ENCODE data around the gene ZNF469. TPM values are rescaled to one million over a fixed set of nuclear protein-coding genes. Genes with fewer than 3 reads are reported as not detected.

ZNF469 gene
- total RNA-seq, 4 donors from 2014 or later, result 0.24 to 0.55 (median 0.41) TPM

DNA sequence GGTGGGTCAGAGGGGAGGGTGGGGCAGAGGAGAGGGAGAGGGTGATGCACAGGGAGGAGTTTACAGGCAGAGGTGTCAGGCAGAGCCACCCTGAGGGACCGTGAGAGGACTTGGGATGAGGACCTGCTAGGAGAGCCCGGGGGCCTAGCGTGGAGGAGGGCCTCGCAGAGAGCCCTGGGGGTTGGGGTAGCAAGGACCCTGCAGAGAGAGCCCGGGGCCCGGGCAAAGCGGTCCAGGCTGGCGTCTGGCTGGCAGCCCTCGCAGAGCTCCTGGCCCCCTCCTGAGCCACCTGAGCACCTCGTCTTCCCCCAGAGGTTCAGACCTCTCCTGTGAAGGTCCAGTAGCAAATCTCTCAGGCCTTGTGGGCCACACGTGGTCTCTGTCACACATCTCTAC lies 42.0 kb upstream of the ZNF469 start:
- no peak for DNase-seq (ENCODE audit: low spot score in 2 of 2)

DNA sequence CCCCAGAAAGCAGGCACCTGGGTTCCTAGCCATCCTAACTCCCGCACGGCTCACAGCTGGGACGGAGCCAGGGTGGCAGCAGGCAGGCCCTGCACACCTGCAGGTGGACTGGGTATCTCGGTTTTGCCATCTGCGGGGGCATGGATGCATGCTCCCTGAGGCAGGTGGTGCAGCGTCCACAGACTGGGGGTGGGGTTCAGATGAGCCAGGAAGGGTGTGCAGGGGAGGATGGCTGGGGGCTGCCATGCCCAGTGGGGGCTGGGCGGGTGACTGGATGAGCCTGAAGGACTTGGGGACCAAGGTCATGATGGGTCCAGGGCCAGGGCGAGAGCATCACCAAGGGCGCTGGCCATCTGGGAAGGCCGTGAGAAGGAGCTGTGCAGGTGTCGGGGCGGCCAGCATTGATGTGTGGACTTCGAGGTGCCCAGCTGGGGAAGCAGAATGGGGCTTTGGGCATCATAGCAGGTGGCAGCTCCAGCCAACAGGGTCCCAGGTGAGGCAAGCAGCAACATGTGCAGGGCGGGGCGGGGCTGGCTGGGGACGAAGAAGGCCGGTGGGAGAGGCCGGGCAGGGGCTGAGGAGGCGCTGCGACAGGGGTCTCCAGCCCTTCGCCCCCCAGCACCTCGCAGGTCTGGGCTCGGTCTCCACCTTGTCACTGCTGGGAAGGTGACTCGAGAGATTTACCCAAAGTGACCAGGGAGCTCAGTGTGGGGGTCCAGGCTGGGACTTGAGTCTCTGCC lies 41.0 kb upstream of the ZNF469 start:
- no peak overlapping the region for H3K27ac ChIP-seq
- H3K36me3 ChIP-seq, result no peaks in the 10 kb centered on the region
- H3K4me1 ChIP-seq, result no peaks in the 10 kb centered on the region
- no peak for TF ChIP-seq EP300 (IDR thresholded peaks at IDR 0.05)
- TF ChIP-seq POLR2A (IDR thresholded peaks at IDR 0.05), result no peak
- TF ChIP-seq, protein P1, sequence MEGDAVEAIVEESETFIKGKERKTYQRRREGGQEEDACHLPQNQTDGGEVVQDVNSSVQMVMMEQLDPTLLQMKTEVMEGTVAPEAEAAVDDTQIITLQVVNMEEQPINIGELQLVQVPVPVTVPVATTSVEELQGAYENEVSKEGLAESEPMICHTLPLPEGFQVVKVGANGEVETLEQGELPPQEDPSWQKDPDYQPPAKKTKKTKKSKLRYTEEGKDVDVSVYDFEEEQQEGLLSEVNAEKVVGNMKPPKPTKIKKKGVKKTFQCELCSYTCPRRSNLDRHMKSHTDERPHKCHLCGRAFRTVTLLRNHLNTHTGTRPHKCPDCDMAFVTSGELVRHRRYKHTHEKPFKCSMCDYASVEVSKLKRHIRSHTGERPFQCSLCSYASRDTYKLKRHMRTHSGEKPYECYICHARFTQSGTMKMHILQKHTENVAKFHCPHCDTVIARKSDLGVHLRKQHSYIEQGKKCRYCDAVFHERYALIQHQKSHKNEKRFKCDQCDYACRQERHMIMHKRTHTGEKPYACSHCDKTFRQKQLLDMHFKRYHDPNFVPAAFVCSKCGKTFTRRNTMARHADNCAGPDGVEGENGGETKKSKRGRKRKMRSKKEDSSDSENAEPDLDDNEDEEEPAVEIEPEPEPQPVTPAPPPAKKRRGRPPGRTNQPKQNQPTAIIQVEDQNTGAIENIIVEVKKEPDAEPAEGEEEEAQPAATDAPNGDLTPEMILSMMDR (IDR thresholded peaks at IDR 0.05), result no peak
- no peak for TF ChIP-seq POLR2AphosphoS5 (IDR thresholded peaks at IDR 0.05)
- peaks cover 10% of the 10 kb centered on the region for H3K27me3 ChIP-seq
- H3K9me3 ChIP-seq, result no peaks in the 10 kb centered on the region
- DNase-seq (ENCODE audit: low spot score in 2 of 2), result no peak
- H3K4me3 ChIP-seq, result no peak overlapping the region
- 91% methylated on average over 19 of the region's 24 CpGs for WGBS

More for the DNA sequence above, 42.0 kb upstream of the ZNF469 start:
- WGBS, result 71% methylated on average over 9 of the region's 11 CpGs
- H3K4me1 ChIP-seq, result no peaks in the 10 kb centered on the region
- no peak overlapping the region for H3K27ac ChIP-seq
- H3K36me3 ChIP-seq, result no peaks in the 10 kb centered on the region
- TF ChIP-seq, protein P1 (IDR thresholded peaks at IDR 0.05), result no peak
- TF ChIP-seq EP300 (IDR thresholded peaks at IDR 0.05) (no peak), POLR2AphosphoS5 (IDR thresholded peaks at IDR 0.05) (no peak), POLR2A (IDR thresholded peaks at IDR 0.05) (no peak)
- H3K27me3 ChIP-seq, result peaks cover 10% of the 10 kb centered on the region
- no peak overlapping the region for H3K4me3 ChIP-seq
- no peaks in the 10 kb centered on the region for H3K9me3 ChIP-seq

DNA sequence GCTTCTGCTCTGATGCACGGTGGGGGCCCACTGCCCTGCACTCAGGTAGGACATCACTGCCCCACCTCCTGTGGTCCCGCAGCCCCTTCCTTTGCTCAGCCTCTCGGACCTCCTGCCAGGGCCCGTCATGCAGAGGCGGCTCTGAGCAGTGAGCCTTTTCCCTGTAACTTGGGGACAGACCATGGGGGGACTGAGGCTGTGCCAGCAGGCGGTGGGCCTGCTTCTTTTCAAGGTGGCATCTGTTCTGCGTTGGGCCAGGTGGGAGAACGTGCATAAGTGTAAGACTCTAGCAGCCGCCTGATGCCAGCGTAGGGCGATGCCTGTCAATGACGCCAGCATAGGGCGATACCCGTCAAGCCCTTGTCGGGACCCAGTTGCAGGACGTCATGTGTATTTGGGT lies 40.3 kb upstream of the ZNF469 start:
- H3K4me1 ChIP-seq, result no peaks in the 10 kb centered on the region
- H3K27me3 ChIP-seq, result peaks cover 10% of the 10 kb centered on the region
- H3K9me3 ChIP-seq, result no peaks in the 10 kb centered on the region
- no peaks in the 10 kb centered on the region for H3K36me3 ChIP-seq
- 95% methylated on average over 15 of the region's 16 CpGs for WGBS
- H3K4me3 ChIP-seq, result no peak overlapping the region
- no peak overlapping the region for H3K27ac ChIP-seq
- DNase-seq (ENCODE audit: low spot score in 2 of 2), result no peak
- TF ChIP-seq POLR2AphosphoS5 (IDR thresholded peaks at IDR 0.05), result no peak
- TF ChIP-seq POLR2A (IDR thresholded peaks at IDR 0.05), result no peak
- no peak for TF ChIP-seq EP300 (IDR thresholded peaks at IDR 0.05)
- TF ChIP-seq, protein P1 (IDR thresholded peaks at IDR 0.05), result no peak

DNA sequence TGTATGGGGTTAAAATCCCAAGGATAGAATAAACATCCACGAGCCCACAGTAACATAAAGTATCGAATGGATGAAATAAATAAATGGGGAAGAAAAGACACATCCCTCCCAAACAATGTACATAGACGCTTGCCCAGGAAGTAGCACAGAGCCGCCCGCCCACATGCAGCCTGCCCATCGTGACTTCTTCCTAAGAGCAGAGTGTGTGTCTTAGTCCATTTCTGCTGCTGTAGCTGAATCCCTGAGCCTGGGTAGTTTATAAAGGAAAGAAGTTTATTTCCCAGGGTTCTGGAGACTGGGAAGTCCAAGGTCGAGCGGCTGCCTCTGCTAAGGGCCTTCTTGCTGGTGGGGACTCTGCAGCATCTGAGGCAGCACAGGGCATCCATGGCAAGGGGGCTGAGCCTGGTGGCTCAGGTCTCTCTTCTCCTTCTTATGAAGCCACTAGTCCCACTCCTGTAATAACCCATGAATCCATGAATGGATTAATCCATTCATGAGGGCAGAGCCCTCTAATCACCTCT lies 39.4 kb upstream of the ZNF469 start:
- no peak overlapping the region for H3K27ac ChIP-seq
- TF ChIP-seq, protein P1 (IDR thresholded peaks at IDR 0.05), result no peak
- TF ChIP-seq POLR2A (IDR thresholded peaks at IDR 0.05) (no peak), EP300 (IDR thresholded peaks at IDR 0.05) (no peak), POLR2AphosphoS5 (IDR thresholded peaks at IDR 0.05) (no peak)
- peaks cover 7% of the 10 kb centered on the region for H3K27me3 ChIP-seq
- no peaks in the 10 kb centered on the region for H3K36me3 ChIP-seq
- no peak for DNase-seq (ENCODE audit: low spot score in 2 of 2)
- WGBS, result 87% methylated on average over 8 of the region's 8 CpGs
- no peaks in the 10 kb centered on the region for H3K9me3 ChIP-seq
- no peak overlapping the region for H3K4me3 ChIP-seq
- H3K4me1 ChIP-seq, result no peaks in the 10 kb centered on the region

DNA sequence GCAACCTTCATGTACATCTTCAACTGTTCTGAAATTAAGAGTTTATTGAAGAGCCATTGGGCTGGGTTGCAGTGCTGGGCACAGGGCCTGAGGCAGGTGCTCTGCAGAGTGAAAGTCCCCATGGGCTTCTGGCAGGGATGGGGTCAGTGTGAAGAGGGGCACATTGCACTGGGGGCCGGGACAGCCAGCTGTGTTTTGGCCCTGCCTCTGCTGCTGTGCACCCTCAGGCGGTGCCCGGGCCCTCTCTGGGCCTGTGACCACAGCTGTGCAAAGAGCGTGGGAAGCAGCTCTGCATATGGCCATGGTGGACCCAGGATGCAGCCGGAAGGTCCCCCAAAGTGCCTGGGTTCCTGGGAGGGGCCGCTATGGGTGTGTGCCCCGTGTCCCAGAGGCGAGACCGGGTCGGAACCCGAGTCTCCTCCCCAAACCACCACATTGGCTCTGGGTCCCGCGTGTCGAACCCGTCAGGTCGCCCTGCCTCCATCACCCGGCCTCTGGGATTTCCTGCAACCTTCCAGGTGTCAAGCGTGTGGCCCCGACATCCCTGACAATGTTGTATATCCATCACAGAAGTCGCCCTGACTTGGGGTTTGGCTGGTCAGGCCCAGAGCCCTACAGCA lies 38.2 kb upstream of the ZNF469 start:
- Histone ChIP-seq H3K36me3 (no peaks in the 10 kb centered on the region), H3K4me1 (no peaks in the 10 kb centered on the region), H3K27me3 (peaks cover 4% of the 10 kb centered on the region), H3K4me3 (no peak overlapping the region), H3K9me3 (no peaks in the 10 kb centered on the region), H3K27ac (no peak overlapping the region)
- TF ChIP-seq EP300 (IDR thresholded peaks at IDR 0.05), result no peak
- TF ChIP-seq POLR2AphosphoS5 (IDR thresholded peaks at IDR 0.05), result no peak
- TF ChIP-seq, protein P1 (IDR thresholded peaks at IDR 0.05), result no peak
- TF ChIP-seq POLR2A (IDR thresholded peaks at IDR 0.05), result no peak
- 95% methylated on average over 16 of the region's 20 CpGs for WGBS
- no peak for DNase-seq (ENCODE audit: low spot score in 2 of 2)

All from suprapubic skin (tissue), 4 donors.